DOHH2 (cell line): ENCODE data around the gene BCL11B.

ENCODE experiments used
- CTCF ChIP-seq: fragments of 200-600 bp; sonication (generic); IDR thresholded peaks from one replicate; pipeline ENCODE4 v1.5.1; 2014; ENCODE audit warnings: antibody characterized with exemption, mild to moderate bottlenecking, low read depth, low read length; ENCODE audit not compliant: poor library complexity, severe bottlenecking
- EZH2phosphoT487 ChIP-seq: fragments of 200-600 bp; sonication (generic); IDR thresholded peaks from 2 replicates; pipeline ENCODE4 v1.6.1; 2017; ENCODE audit warnings: borderline replicate concordance, mild to moderate bottlenecking, antibody characterized with exemption, low read length, moderate library complexity, mixed read lengths

DNA sequence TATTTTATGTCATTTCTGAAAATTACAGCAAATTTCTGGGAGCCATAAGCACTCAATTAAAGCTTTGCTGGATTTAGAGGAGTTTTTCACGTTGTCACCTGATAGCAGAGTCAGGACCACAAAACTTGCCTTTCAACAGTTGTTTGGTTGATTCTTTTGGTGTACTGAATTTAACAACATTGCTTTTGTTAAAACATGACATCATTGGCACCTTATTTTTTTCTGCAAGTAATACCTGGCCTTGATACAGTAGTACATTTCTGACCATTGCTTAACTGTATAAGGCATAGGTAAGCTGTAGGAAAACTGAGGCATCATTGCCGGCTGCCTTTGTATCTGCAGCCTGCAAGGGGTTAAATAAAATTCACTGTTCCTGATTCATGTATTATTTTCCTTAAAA is 4.5 kb upstream of the BCL11B start:
- TF ChIP-seq CTCF (no peak), EZH2phosphoT487 (no peak)
